Measurements from ENCODE around the gene NGB.

- TF ChIP-seq CTCF (IDR thresholded peaks at IDR 0.05) (no peak), POLR2A (IDR thresholded peaks at IDR 0.05) (no peak)
Measured at GRCh38 chr14:77284066-77284465, 13.1 kb upstream of the NGB start.

Measured in sigmoid colon (tissue), 3 donors.